Mucosa of descending colon (tissue), 3 donors: ENCODE results near the gene CNNM3. TPM values are rescaled to one million over a fixed set of nuclear protein-coding genes. Genes with fewer than 3 reads are reported as not detected.

ENCODE experiments used
- ATAC-seq: fragments of 200-7000 bp; cut with Tn5 transposase; one replicate; pipeline ENCODE4 v1.9.1; 2020; ENCODE audit warnings: mild to moderate bottlenecking, moderate library complexity
- DNase-seq, 3 donors: peaks; one replicate each; pipeline ENCODE4 v3.0.0-alpha.2; 2020
- H3K36me3 ChIP-seq: fragments of 200-600 bp; one replicate; pipeline ENCODE4 v1.8.0; 2021; ENCODE audit warnings: low read depth, mild to moderate bottlenecking
- H3K4me1 ChIP-seq: fragments of 200-600 bp; one replicate; pipeline ENCODE4 v1.8.0; 2021; ENCODE audit warnings: low read depth, mild to moderate bottlenecking
- H3K4me3 ChIP-seq: fragments of 200-600 bp; one replicate; pipeline ENCODE4 v1.8.0; 2021; ENCODE audit warnings: mild to moderate bottlenecking
- H3K9me3 ChIP-seq: fragments of 200-600 bp; one replicate; pipeline ENCODE4 v1.8.0; 2021; ENCODE audit warnings: mild to moderate bottlenecking
- CTCF ChIP-seq: fragments of 200-600 bp; IDR thresholded peaks from one replicate; pipeline ENCODE4 v1.8.0; 2022; ENCODE audit warnings: antibody characterized with exemption, mild to moderate bottlenecking
- intact Hi-C, 2 donors: fragments of 100-400 bp; cut with DNase I in 1 of 2; cut with micrococcal nuclease in 1 of 2; formaldehyde crosslinking; loops; one replicate each; pipeline versions ENCODE4 v1.11.0 to v1.11.1; 2022; cut with DNase I, micrococcal nuclease
- microRNA-seq: library from miRNA; unstranded; fragments of <30 nt; microRNA quantifications from one replicate; pipeline ENCODE4, GENCODE V29; 2019
- total RNA-seq, 3 donors: library from RNA; stranded (reverse); fragmentation: NEBNext Ultra II Directional in 2 of 3; extraction: Animal tissue kit (Norgen Biotek cat#: 25700) in 2 of 3; gene quantifications; one replicate each; pipeline versions ENCODE4 v1.2.1 to v1.2.4, GENCODE V29; 2021 to 2023
- donor health status: DM: no; HTN: no; CAD: no; lungs with moderate emphysema.
- donor health status: DM: no; HTN: no; CAD: no.
- donor health status: DM: no; HTN: yes; CAD: no.

CNNM3 gene
- total RNA-seq, 3 donors from 2014 or later: 21.2 to 35.5 (median 33.4) TPM

- H3K9me3 ChIP-seq: no peaks in the 10 kb centered on the region
- intact Hi-C loops: no loop called here
Observed at GRCh38 chr2:96882906-96883305, 66.8 kb downstream of the CNNM3 start.

GRCh38 chr2:96883306-96883705 is 67.2 kb downstream of the CNNM3 start:
- no peaks in the 10 kb centered on the region for H3K9me3 ChIP-seq
- H3K4me3 ChIP-seq: no peak overlapping the region
- ATAC-seq (no peak), DNase-seq (no peak)
- no peak for TF ChIP-seq CTCF
- H3K4me1 ChIP-seq: peaks cover 10% of the 10 kb centered on the region
- no peaks in the 10 kb centered on the region for H3K36me3 ChIP-seq
- intact Hi-C loops: no loop called here

More at GRCh38 chr2:96882906-96883305, 66.8 kb downstream of the CNNM3 start:
- Histone ChIP-seq H3K36me3 (no peaks in the 10 kb centered on the region), H3K4me3 (no peak overlapping the region), H3K4me1 (peaks cover 6% of the 10 kb centered on the region)
- ATAC-seq (no peak), DNase-seq (no peak)
- TF ChIP-seq CTCF: no peak

Small RNA genes within 50 kb of the gene (microRNA-seq; reads per million reads assigned to microRNA genes)
- 6.8 reads per million, percentile 28 among the genes with 10 or more reads in this experiment for gene MIR3127

Other genes starting within 250 kb of the CNNM3 start
- 10 to 100 TPM; 36.1 to 64.7 (median 49.2) TPM for gene KANSL3, start 178.0 kb upstream of the CNNM3 start, total RNA-seq
- gene FER1L5, start 173.5 kb upstream of the CNNM3 start, total RNA-seq: under 1 TPM in 1 of 3 donors, not detected in 2; 0.09 TPM
- 10 to 100 TPM; 11.2 to 21.0 (median 14.2) TPM for gene LMAN2L, start 76.2 kb upstream of the CNNM3 start, total RNA-seq
- gene CNNM4, start 55.4 kb upstream of the CNNM3 start, total RNA-seq: 100 to 1,000 TPM in 2 of 3 donors, 10 to 100 TPM in 1; 53.4 to 134 (median 101) TPM
- gene ANKRD23, start 27.8 kb downstream of the CNNM3 start, total RNA-seq: 1 to 10 TPM; 3.2 to 5.1 (median 4.9) TPM
- gene ANKRD39, start 41.7 kb downstream of the CNNM3 start, total RNA-seq: 10 to 100 TPM; 11.2 to 14.1 (median 12.2) TPM
- 10 to 100 TPM; 14.4 to 83.8 (median 17.5) TPM for gene SEMA4C, start 53.8 kb downstream of the CNNM3 start, total RNA-seq
- under 1 TPM; 0.20 to 0.98 (median 0.63) TPM for gene FAM178B, start 170.3 kb downstream of the CNNM3 start, total RNA-seq